Measurements from ENCODE around the gene ARL1.
"Not testable (repeated sequence)": the region's sequence is repeated elsewhere in the genome, so short reads cannot be mapped to it uniquely, and the experiment has no call there.

Gene ARL1

DNA sequence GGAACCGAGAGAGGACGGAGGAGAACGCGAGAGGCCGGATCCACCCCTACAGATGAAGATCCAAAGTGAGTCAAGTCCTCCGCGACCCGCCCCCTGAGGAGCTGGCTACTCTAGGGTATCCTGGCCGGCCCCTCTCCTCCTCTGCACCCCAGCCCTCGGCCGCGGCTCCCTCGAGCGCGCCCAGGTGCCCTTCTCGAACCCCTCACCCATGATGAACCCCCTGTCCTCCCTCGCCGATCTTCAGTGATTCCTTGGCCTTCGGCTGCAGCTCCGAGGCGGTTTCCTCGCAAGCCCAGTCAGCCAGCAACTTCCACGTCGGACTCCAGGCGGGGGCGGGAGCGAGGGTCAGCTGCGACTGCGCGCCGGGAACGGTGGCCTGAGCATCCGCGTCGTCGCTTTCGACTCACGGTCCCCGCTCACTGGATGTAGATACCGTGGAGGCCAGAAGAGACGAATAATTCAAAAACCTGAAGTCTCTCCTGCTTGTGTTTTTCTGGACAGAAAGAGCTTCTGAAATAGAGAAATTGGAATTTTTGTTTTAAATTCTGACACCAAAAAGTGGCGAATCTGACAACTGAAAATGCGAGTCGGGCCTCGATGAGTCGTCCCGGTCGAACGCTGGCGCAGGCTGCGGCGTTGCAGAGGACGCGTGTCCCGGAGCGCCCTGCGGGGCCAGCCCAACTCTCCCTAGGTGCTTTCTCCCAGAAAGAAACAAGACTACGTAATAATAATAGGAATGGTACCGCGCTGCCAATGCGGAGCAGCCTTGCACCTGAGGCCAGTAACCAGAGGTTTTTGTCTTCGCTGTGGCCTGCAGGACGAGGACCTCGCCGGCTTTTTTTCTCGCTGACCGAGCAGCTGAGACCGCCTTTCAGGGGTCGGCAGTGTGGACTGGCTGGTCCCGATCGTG lies at the start of gene ARL1:
Gene ARL1 (minus strand): TSS at position 337 of the 910 bp plus-strand sequence. CDS start 127 bp downstream, at position 210.
- DNase-seq (ENCODE audit: low read depth), result peak; percentile 87

DNA sequence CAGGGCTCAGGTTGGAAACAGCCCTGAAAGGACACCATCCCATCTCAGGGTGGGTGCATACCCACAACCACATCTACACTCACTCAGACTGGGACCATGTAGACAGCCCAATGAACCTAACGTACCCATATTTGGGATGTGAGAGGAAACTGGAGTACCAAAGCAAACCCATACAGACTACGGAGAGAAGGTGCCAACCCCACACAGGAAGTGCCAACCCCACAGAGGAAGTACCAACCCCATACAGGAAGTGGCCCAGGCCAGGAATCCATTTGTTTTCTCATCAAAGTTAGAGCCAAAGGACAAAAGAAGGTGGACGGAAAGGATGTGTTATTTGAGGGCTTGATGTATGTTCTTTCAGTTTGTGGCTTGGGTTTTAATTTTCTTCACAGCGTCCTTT lies 48.1 kb upstream of the ARL1 start:
- no peak for DNase-seq (ENCODE audit: low read depth)

DNA sequence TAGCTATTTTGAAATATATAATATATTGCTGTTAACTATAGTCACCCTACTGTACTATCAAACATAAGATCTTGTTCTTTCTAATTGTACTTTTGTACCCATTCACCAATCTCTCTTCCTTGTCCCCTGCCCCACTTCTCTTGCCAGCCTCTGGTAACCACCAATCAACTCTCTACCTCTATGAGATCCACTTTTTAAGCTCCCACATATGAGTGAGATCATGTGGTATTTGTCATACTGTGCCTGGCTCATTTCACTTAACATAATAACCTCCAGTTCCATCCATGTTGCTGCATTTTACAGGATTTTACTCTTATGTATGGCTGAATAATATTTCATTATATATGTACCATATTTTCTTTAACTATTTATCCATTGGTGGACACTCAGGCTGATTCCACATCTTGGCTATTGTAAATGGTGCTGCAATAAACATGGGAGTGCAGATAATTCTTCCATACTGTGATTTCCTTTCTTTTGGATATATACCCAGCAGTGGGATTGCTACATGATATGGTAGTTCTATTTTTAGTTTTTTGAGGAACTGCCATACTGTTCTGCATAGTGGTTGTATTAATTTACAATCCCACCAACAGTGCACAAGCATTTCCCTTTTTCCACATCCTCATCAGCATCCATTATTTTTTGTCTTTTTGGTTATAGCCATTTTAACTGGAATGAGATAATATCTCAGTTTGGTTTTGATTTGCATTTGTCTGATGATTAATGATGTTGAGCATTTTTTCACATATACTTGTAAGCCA lies 34.1 kb upstream of the ARL1 start:
- no peak for DNase-seq (ENCODE audit: low read depth)

- DNase-seq (ENCODE audit: low read depth), result no peak
These were observed 31.7 kb upstream of the ARL1 start for GRCh38 chr12:101439236-101439635.

DNA sequence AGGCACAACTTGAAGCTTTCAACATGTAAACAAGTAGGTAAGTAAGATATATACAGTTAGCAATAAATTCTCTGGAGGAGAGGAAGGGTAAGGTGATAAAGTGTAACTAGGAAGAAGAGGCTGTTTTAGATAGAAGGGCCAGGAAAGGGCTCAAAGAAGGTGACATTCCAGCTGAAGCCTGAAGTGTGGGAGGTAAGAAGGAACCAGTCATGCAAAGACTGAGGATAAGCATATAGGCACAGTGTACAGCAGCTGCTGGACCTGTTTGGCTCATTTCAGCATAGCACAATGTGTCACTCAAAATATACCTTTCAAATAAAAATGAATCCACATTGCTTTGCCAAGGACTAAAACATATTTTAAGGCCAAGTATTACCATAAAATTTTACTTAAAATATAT lies 28.6 kb upstream of the ARL1 start:
- no peak for DNase-seq (ENCODE audit: low read depth)

DNA sequence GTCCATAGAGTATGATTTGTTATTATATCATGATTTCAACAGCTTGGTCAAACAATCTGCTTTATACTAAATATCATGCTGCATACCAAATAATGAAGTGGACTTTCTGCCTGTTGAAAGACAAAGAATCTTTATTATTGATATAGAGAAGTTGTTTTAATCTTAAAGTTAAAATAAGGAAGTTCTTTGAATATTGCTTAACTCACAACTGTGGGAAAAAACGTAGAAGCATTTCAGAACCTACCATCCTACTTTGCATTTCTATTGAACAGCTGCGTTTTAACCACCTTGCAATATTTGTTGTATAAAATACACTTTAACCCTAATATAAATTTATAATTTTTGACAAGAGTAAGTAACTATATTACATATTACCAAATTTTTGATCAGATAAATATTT lies 22.9 kb upstream of the ARL1 start:
- no peak for DNase-seq (ENCODE audit: low read depth)

DNA sequence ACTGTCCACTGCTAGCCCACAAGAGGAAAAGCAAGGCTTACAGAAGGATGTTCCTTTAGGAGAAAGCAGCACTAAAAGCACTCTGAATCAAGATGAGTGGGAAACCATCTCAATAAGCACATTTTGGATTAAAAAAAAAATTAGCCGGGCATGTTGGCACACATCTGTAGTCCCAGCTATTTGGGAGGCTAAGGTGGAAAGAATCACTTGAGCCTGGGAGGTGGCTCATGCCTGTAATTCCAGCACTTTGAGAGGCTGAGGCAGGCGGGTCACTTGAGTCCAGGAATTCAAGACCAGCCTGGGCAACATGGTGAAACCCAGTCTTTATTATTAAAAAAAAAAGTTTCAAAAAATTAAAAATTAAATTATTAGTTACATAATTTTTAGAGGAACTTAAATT lies 17.0 kb upstream of the ARL1 start:
- no peak for DNase-seq (ENCODE audit: low read depth)

DNA sequence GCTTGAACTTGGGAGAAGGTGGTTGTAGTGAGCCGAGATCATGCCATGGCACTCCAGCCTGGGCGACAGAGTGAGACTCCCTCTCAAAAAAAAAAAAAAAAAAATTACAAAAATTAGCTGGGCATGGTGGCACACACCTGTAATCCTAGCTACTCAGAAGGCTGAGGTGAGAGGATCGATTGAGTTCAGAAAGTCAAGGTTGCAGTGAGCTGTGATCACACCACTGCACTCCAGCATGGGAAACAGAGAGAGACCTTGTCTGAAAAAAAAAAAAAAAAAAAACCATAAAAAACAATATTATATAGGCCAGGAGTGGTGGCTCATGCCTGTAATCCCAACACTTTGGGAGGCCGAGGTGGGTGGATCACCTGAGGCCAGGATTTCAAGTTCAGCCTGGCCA lies 14.5 kb upstream of the ARL1 start:
- DNase-seq (ENCODE audit: low read depth), result not testable (repeated sequence)

- no peak for DNase-seq (ENCODE audit: low read depth)
These were observed 7.7 kb upstream of the ARL1 start for GRCh38 chr12:101415228-101415627.

- DNase-seq (ENCODE audit: low read depth), result peak; percentile 28
These were observed 7.1 kb upstream of the ARL1 start for GRCh38 chr12:101414533-101415119.

DNA sequence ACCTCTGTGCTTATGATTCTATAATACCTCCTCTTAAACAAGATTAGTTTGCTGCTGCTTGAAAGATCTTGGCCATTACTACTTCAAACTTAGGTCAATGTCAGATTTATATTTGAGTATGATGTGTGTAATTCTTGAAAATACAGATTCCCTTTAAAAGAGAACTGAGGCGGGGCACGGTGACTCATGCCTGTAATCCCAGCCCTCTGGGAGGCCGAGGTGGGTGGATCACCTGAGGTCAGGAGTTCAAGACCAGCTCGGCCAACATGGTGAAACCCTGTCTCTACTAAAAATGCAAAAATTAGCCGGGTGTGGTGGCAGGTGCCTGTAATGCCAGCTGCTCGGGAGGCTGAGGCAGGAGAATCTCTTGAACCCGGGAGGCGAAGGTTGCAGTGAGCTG lies 2.6 kb upstream of the ARL1 start:
- not testable (repeated sequence) for DNase-seq (ENCODE audit: low read depth)

DNA sequence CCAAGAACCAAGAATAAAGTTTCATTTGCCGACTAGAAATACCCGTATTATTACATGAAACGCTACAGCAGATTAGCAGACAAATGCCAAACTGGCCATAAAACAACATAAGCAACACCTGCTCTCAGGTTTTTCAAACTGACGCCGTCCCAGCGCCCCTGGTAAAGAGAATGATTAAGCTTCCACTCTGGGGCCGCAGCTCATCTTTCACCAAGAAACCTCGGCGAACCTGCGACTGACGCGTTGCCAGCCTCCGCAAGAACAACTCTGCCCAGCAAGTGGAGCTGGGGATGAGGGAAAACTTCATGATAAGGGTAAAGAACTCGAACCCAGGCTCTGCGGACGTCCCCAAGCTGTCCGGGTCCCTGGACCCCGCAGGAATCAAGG lies 530 bp downstream of the ARL1 start:
- peak; percentile 14 for DNase-seq (ENCODE audit: low read depth)

DNA sequence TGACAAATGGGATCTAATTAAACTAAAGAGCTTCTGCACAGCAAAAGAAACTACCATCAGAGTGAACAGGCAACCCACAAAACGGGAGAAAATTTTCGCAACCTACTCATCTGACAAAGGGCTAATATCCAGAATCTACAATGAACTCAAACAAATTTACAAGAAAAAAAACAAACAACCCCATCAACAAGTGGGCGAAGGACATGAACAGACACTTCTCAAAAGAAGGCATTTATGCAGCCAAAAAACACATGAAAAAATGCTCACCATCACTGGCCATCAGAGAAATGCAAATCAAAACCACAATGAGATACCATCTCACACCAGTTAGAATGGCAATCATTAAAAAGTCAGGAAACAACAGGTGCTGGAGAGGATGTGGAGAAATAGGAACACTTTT lies 16.4 kb downstream of the ARL1 start:
- not testable (repeated sequence) for DNase-seq (ENCODE audit: low read depth)

GRCh38 chr12:101379149-101379548 lies 28.4 kb downstream of the ARL1 start:
- no peak for DNase-seq (ENCODE audit: low read depth)

GRCh38 chr12:101375573-101375972 lies 32.0 kb downstream of the ARL1 start:
- no peak for DNase-seq (ENCODE audit: low read depth)

- DNase-seq (ENCODE audit: low read depth), result no peak
These were observed 35.1 kb downstream of the ARL1 start for GRCh38 chr12:101372431-101372830.

DNA sequence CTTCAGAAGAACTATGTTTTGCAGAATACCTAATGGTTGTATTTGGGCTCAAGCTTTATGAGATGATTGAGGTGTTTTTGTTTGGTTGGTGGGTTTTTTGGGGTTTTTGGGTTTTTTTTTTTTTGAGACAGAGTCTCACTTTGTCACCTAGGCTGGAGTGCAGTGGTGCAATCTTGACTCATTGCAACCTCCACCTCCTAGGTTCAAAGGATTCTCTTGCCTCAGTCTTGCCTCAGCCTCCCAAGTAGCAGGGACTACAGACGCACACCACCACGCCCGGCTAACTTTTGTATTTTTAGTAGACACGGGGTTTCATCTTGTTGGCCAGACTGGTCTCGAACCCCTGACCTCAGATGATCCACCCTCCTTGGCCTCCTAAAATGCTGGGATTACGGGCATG lies 39.6 kb downstream of the ARL1 start:
- DNase-seq (ENCODE audit: low read depth), result no peak

DNA sequence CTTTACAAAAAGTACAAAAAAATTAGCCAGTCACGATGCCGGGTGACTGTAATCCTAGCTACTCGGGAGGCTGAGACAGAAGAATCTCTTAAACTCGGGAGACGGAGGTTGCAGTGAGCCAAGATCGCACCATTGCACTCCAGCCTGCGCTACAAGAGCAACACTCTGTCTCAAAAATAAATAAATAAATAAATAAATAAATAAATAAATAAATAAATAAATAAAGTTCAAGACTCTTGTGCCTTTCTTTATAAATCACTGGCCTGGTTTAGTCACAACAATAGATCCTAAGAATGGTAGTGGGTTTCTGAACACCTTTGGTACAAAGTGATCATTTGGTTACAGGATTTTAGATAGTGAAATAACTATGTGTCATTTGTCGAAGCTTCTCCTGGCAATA lies 46.1 kb downstream of the ARL1 start:
- DNase-seq (ENCODE audit: low read depth), result no peak

GRCh38 chr12:101356794-101357193 lies 50.8 kb downstream of the ARL1 start:
- DNase-seq (ENCODE audit: low read depth), result no peak

GRCh38 chr12:101351682-101352081 lies 55.9 kb downstream of the ARL1 start:
- no peak for DNase-seq (ENCODE audit: low read depth)

DNA sequence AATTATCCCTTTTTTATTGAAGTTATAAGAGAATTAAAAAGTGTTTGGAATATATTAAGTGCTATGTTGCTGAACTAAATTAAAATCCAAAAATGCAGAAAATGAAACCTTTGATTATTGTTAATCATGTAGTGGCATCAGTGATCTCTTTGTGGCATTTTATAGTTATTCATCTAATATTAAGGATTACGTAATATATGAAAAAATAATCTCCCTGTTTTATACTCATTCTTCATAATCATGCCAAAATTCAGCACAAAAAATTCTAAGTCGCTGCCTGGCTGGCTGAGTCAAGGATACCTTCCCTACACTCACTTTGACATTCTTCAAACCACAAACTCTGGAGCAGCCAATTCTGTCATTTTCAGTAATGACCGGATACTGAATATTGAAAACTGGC lies 63.7 kb downstream of the ARL1 start:
- DNase-seq (ENCODE audit: low read depth), result no peak

Measured in HS-5 (cell line).